GM18870 (cell line): ENCODE results near the gene CAB39.

Source experiments
- ATAC-seq: cut with Tn5 transposase; IDR thresholded peaks from one replicate; pipeline ENCODE4 v1.9.1; 2021; ENCODE audit warnings: moderate library complexity; ENCODE audit not compliant: unreplicated experiment

CAB39 gene

DNA sequence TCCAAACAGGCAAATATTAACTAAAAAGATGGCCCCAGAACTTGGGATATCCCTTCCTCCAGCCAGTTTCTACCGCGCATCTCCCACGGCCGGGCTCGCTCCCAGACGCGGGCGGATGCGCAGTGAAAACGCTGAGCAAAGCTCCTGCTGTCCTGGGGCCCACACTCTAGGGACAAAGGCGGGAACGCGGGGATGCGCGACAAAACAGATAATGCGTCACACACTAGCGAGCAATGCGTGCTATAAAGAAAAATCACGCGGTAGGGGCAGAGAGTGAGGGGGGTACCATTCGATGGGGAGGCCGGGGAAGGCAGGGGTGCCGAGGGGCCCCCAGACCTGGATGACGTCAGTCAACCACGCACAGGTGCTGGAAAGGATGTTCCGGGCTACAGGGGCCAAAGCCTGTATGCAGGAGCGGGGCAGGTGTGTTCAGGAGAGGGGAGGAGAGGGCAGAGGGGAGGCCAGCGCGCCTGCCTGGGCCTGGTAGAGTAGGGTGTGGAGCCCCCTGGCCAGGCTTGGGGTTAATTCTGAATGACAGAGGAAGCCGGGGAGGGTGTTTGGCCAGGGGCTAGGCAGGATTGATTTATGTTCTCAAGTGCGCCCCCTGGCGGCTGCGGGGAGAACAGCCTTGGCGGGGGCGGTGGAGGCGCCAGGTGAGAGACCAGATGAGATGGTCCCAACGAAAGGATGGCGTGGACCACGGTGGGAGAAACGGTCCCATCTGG lies 137.2 kb downstream of the CAB39 start:
- ATAC-seq: no peak

DNA sequence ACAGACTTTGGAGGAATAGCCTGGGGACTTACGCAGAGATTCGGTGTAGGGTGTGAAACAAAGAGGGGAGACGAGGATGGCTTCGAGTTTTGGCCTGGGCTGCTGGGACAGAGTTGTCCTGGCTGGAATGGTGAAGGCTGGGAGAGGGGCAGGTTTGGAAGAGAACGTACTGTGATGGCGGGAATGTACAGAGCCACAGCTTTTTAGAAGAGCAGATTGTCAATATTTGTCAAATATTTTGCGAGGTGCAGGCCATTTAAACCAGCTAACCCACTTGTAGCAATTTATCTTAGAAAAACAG lies 137.7 kb downstream of the CAB39 start:
- ATAC-seq: no peak

DNA sequence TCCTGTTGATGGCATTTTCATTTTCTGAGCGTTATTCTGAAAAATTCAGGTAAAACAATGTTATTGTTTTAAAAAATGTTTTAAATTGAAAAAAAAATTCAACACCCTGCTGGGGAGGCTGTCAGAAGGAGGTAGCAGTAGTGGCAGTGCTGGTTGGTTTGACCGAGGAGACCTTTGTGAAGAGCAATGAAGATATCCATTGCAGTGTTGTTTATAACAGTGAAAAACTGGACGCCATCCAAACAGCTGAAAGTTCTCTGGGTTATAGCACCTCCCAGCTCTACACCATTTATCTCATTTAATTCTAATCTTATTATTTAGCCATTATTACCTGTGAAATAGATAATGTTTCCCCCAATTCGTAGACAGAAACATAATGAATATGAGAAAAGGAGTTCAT lies 139.5 kb downstream of the CAB39 start:
- no peak for ATAC-seq

DNA sequence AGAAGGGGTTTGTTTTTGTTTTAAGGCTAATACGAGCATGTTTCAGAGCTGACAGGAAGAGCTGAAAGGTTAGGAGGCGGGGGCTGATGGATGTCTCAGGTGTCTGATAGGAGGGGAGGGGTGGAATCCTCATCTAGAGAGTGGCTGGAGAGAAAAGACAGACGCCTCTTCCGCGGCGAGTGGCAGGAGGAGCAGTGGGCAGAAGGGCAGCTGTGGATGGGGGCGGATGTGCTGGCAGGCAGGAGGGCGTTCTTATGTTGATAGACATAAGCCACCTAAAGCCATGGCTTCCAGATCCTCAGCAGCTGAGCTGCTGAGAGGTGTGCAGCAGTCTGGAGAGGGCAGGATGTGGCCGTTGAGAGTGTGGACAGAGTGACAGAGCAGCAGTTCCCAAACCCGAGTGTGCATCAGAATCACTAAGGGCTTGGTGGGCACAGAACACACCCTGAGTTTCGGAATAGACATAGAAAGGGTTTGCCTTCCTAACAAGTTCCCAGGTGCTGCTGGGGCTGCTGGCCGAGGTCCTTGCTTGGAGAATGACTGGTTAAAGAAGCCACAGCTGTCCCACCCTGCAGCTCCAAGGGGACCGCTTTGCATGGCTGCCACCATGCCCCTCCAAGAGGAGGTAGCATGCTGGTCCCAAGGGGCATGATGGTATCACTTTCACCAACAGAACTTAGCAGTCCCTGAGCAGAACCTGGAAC lies 149.1 kb downstream of the CAB39 start:
- ATAC-seq: no peak

DNA sequence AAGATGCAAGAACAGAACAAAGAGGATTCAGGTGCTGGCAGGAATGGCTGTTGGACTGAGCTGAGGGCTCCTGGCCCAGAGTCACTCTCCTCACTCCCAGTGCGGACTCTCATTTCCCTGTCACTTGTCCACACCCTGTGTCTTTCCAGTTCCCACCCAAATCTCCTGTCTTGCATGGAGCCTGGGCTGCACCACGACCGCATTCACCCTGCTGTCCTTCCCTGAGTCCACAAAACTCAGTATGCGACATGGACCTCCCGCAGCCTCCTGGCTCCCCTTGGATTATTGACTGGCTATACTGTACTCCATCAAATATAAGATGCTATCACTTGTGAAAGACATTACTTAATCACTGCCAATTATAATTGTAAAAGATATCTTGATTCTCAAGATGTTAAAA lies 149.7 kb downstream of the CAB39 start:
- no peak for ATAC-seq

DNA sequence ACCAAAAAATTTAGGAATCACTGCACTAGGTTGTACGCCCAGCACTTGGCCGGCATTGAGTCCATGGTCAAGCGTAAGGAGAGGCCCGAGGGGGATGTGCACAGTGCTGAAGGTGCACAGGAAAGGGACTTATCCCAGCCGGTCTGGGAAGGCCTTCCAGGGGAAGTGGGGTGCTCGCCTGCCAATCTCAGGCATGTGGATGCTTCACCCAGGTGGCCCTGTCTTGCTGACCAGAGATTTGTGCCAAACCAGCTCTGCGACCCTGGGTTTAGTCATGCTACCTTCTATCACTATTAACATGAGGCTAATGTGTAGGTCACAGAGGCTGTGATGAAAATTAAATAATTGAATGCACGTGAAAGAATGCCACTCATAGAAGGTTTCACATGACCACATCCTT lies 150.4 kb downstream of the CAB39 start:
- ATAC-seq: no peak

DNA sequence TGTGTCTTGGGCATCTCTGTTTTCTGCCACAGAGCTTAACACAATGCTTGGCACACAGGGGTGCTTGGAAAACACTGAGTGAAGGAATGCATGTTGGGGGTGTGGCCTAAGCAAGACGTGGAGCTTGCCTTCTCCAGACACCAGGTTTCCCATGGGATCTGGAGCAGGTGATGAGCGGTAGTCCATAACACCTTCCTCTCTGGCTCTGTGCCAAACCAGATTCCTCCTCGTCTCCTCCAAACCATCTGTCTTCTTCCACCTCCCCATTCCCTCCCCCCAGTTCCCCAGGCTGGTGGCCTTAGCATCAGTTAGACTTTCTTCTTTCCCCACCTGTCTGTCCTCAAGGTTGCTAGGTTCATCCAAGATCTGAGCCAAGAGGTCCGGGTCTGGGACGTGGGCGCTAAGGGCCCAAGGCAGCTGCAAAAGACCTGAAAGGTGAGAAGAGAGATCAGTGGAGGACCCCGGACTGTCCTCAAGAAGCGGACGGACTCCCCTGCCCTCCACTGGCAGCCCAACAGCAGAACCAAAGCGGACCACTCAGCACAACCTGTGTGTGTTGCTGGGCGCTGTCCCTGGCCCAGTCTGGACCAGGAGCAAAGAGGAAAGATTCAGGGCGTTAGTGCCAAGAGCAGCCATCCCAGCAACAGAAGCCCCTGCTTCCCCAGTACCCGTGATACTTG lies 150.9 kb downstream of the CAB39 start:
- ATAC-seq: no peak

DNA sequence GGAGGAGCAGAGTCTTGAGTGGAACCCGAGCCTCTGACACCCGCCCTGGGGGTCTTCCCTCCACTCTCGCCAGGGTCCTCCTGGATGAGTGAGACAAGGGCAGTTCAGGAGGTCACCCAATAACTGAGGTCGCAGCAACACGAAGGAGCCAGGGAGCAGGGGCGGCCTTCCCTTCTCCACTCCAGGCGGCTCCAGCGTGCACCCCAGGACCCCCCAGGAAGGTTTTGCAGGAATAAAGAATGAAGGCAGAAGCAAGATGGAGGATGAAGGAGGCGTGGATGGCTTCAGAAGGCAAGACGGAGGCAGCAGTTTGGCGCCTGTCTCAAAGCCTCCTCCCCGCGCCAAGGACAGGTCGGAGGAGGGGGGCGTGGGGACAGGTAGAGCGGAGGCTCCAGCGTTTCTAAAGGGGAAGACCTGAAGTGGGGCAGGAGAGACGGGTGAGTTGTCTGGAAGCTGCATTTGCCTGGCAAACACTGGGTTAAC lies 151.5 kb downstream of the CAB39 start:
- ATAC-seq: no peak

DNA sequence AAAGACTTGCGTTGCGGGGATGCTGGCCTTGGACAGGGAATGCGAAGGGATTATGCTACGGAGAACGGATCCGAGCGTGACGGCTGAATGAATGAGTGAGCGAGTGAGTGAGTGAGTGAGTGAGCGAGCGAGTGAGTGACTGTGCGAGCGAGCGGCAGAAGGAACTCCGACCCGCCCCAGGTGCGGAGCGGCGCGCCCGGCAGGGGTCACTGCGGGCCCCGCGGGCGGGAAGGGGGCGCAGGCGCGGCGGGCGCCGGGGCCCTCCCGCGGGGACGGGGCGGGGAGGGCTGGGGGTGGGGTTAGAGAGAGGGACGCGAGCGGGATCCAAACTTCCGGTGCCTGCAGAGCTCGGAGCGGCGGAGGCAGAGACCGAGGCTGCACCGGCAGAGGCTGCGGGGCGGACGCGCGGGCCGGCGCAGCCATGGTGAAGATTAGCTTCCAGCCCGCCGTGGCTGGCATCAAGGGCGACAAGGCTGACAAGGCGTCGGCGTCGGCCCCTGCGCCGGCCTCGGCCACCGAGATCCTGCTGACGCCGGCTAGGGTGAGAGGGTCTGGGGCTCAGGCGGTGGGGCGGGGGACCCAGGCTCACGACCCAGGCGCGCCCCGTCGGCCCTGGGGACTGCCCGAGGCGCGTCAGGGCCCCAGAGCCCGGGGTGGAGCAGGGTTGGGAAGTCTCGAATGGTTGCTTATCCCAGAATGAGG lies 152.1 kb downstream of the CAB39 start, which contains the start of gene ITM2C:
TSS of gene ITM2C (plus strand) at position 338 of the 702 bp plus-strand sequence. CDS start at position 422, 84 bp downstream.
- ATAC-seq: no peak

DNA sequence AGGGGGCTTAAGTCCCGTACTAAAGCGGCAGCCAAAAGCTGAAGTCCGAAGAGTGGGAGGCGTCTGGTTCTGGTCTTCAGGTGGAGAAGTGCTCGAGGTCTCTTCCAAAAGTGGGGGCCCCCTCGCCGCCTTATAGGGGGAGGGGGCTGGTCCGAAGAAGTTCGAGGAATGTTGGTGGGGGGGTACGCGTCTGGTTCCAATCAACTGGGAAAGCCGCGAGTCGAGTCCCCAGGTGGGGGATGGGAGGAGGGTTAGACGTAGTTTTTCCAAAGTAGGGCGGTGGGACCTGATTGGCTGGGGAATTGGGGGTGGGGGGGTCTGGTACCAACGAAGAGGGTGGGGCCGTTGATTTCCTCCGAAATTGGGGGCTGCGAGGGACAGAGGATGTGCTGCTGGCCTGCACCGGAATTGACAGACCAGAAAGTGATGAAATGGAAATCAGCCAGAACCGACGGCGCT lies 152.7 kb downstream of the CAB39 start:
- no peak for ATAC-seq

DNA sequence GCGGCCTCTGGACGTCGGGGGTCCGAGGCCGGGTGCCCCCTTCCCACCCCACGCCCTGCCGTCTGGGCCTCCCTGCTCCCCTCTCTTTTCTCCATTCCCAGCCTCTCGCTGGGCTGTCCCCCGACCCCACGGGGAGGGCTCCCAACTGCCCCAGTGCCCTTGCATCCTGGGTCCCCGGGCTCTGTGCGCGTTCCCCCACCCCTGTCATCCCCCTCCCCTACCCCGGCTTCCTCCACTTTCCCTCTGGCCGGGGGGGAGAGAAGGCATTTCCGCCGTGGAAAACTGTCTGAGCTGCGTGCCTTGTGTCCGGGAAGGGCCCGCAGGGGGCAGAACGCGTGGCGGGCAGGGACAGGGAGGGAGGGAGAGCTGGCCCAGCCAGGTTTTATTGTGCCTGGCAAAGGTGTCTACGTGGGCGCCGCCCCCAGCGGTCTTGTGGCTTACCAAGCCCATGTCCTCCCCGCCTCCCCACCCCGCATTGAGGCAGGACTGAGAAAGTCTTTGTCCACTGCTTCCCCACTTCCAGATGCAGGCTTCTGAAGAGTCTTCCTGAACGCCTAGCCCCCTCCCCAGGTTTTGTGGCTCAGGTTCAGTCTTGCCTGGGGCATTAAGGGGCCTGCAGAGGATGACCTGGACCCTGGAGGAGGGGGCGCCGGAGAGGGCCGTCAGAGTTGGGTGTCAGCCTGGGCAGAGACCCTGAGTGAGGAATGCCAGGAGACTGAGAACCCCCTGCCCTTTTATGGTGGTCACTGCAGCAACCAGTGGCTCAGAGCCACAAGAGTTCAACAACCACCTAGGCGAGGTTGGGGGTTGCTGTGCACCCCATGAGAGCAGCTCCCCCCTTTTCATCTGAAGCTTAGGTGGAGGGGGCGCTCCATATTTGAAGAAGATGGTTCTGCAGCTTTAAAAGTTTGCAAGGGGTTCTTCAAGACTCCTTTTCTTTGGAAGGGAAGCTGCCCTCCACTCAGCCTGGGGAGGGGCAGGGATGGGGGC lies 153.4 kb downstream of the CAB39 start:
- no peak for ATAC-seq

DNA sequence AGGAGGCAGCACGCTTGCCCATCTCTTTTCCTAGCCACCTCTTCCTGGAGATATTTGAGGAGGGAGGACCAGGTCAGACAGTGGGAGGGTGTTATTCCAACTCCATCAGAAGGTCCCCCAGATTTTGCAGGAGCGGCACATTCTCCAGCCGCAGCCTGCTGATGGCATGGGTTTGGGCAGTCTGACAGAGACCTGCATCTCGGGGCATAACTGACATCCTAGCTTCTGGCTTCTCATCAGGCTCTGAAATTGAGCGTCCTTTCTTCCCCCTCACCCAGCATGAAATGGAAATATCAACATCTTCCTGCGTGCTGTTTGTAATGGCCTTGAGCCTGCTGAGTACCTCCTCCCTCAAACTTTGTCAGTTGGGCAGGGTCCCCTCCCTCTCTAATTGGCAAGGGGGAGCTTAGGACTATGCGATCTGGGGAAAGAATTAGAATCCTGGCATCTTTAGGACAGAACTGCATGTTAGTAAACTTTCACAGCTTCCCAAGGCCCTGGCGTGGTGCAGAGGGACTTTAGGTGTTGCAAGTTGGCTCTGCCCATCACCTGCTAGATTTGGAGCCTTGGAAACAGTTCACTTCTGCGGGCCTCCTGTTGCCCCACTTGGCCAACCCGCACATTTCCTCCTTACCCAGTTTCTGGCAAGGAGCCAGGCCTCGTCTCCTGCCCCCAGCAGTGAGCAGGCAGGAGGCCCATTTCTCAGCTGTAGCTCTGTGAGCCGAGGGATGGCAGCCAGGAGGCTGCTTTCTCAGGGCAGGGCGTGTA lies 154.3 kb downstream of the CAB39 start:
- no peak for ATAC-seq

DNA sequence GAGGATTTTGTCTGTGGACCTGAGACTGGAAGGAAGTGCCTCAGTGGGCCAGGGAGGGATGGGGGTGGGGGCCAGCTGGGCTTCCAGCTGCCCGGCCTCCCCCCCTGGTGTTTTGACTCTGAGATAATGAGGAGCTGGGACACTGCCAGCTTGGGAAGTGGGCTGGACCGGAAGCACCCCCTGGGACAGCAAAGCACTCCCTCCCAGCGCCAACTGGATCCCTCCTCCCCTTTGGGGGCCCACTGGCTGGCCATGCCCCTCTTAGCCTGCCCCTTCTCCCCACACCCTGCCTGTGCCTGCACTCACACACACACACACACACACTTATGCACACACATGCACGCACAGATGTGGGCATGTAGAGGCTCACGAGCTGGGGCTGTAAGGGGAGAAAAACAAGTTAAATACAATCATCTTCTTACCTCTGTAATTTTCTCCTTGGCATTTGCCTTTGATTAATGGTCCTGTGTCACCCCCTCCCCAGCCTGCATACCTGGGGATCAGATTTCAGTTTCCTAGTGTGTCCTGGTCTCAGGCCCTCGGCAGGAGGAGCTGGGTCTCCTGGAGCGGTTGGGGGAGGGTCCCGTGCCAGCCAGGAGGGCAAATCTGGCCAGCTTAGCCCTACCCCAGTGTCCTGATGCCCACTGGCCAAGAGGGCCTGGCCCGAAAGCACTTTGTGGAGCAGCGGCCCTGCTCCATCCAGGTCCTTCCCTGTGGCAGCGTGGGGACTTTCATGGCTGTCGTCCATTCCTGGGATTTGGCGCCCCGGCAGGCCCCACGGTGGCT lies 155.7 kb downstream of the CAB39 start:
- ATAC-seq: no peak

DNA sequence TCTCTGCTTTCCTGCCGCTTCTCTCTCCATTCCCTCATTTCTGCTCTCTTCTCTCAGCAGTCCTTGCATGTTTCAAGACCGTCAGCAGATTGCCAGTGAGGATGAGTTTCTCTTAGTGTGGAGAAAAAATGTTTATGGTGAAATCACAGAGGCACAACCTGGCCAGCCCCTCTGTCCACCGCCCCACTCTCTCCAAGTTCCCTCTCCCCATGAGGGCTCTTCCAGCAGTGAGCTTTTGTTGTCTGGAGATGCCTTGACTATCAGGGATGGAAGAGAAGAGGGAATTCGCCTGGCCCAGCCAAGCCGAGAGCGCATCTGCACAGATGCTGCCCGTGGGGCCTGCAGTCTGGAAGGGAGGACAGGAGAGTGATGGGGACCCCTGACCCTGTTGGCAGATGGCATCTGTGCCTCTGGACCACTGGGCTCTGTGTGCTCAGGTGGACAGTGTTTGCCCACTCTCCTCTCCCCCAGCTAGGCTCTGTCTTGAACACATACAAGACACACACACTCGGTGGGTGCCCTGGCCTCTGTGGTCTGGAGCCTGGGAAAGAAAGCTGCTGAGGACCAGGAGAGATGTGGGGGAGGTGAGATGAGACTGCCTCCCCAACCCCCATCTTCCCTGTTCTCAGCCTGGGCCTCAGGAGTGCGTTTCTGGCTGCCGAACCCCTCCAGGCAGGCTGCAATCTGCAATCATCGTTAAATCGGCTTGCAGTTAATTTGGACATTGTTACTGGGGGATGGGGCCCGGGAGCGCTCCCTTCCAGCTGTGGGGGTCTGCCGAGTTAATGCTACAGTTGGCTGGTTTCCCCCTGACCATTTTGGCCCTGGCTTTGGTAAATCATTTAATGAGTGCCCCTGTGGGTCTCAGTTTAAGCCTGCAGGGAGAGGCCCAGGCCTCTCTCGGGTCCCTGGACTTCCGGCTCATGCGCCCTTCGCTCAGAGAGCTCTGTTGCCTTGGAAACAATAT lies 156.6 kb downstream of the CAB39 start:
- ATAC-seq: no peak

DNA sequence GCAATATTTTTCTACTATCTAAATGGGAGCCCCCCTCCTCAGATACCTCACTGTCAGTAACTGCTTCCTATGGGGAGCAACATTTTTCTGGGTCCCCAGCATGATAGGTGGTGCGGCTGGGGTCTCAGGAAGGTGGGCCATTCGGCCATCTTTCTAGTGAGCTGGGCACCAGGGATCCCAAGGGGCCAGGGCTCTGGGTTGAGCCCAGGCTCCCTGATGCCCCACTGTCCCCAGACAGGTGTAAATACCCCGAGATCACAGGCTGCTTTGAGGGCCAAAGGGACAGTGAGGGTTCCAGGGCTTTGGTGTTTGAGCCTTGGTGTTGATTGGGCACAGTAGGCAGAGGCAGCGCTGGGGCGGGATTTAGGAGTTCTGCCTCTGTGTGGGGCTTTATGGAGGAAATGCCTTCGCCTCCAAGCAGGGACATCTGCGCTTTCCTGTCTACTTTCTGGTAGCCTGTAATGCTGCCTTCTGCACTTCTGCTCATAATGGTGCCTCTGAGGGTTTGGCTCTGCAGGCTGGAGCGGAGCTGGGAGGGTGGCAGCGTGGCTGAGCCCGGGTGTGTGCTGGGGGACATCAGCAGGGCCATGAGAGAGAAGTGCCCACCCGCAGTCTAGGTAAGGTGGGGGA lies 157.4 kb downstream of the CAB39 start:
- ATAC-seq: no peak
